Kidney (tissue), 14 donors: ENCODE data around the gene ATCAY. TPM values are rescaled to one million over a fixed set of nuclear protein-coding genes. Genes with fewer than 3 reads are reported as not detected.

Experiments used
- DNase-seq, 5 donors: peaks; one replicate each; pipeline ENCODE4 v3.0.0-alpha.2; 2013 to 2020
- FAIRE-seq: peaks from 2 replicates; lab custom pipeline; 2012; peaks lifted over from hg19 to GRCh38; lab: Jason Lieb, UNC
- H3K27ac ChIP-seq, 2 donors: one replicate each; pipeline ENCODE4 v1.7.0; 2013; ENCODE audit warnings: low read depth in 2 of 2, low read length in 2 of 2, inconsistent platforms in 1 of 2
- H3K27me3 ChIP-seq: one replicate; pipeline ENCODE4 v1.7.1; 2013; ENCODE audit warnings: low read length, inconsistent platforms; ENCODE audit not compliant: control insufficient read depth, insufficient read depth
- H3K36me3 ChIP-seq, 3 donors: one replicate each; pipeline versions ENCODE4 v1.7.0 to v1.7.1; 2013; ENCODE audit warnings: low read length in 3 of 3, control low read depth in 1 of 3, inconsistent platforms in 1 of 3; ENCODE audit not compliant: insufficient read depth in 3 of 3, control insufficient read depth in 2 of 3
- H3K4me1 ChIP-seq, 3 donors: one replicate each; pipeline versions ENCODE4 v1.7.0 to v1.7.1; 2013; ENCODE audit warnings: low read length in 3 of 3, inconsistent platforms in 1 of 3, low read depth in 1 of 3; ENCODE audit not compliant: control insufficient read depth in 2 of 3, insufficient read depth in 2 of 3
- H3K4me3 ChIP-seq, 3 donors: one replicate each; pipeline versions ENCODE4 v1.7.0 to v1.8.1; 2013; ENCODE audit warnings: low read length in 3 of 3, control low read depth in 1 of 3, inconsistent platforms in 1 of 3
- H3K9ac ChIP-seq, 3 donors: one replicate each; pipeline versions ENCODE4 v1.7.0 to v1.7.1; 2013; ENCODE audit warnings: low read length in 3 of 3, control low read depth in 1 of 3, inconsistent platforms in 1 of 3
- H3K9me3 ChIP-seq, 3 donors: one replicate each; pipeline versions ENCODE4 v1.7.0 to v1.7.1; 2013; ENCODE audit warnings: low read length in 3 of 3, control low read depth in 1 of 3, inconsistent platforms in 1 of 3; ENCODE audit not compliant: control insufficient read depth in 2 of 3, insufficient read depth in 1 of 3
- CTCF ChIP-seq: IDR thresholded peaks from 3 replicates; pipeline ENCODE4 v1.5.1; 2012; ENCODE audit warnings: mild to moderate bottlenecking, moderate library complexity, borderline replicate concordance; ENCODE audit not compliant: insufficient read depth; ENCODE audit errors: extremely low read depth
- intact Hi-C: fragments of 100-400 bp; cut with DNase I; formaldehyde crosslinking; loops from one replicate; pipeline ENCODE4 v1.11.1; 2022
- polyA plus RNA-seq: library from polyadenylated mRNA; stranded (reverse); fragments of 350-450 nt; fragmentation: Illumina TruSeq; extraction: RNeasy Lipid Tissue Mini Kit (QIAGEN cat#74804); gene quantifications from one replicate; pipeline ENCODE4 v1.2.3, GENCODE V29; 2014; ENCODE audit warnings: low read depth, low replicate concordance; ENCODE audit not compliant: insufficient read depth
- total RNA-seq: library from RNA; stranded (reverse); fragmentation: NEBNext Ultra II Directional; extraction: Animal tissue kit (Norgen Biotek cat#: 25700); gene quantifications from one replicate; pipeline ENCODE4 v1.2.1, GENCODE V29; 2021
- donor health status: control.
- donor health status: control.
- donor health status: control.
- donor health status: control.
- donor health status: control.
- donor health status: DM: yes; HTN: yes; CAD: no.
- donor health status: Normal renal cell carcinoma (clear cell type).

ATCAY gene
- total and polyA plus RNA-seq, 2 donors from 2014 or later: 0.16 TPM; not detected in 1

- H3K9ac ChIP-seq: no peak overlapping the region
- no peaks in the 10 kb centered on the region for H3K4me1 ChIP-seq
- no peaks in the 10 kb centered on the region for H3K9me3 ChIP-seq
- H3K36me3 ChIP-seq: peaks cover 0 to 27% (median 4%) of the 10 kb centered on the region in 3 donors
- FAIRE-seq: no peak
- no peak for DNase-seq
- no peak for TF ChIP-seq CTCF
- H3K4me3 ChIP-seq: no peak overlapping the region
- intact Hi-C loops: no loop called here
- H3K27me3 ChIP-seq: no peaks in the 10 kb centered on the region
- H3K27ac ChIP-seq: no peak overlapping the region
Measured at GRCh38 chr19:3959766-3960131, 79.3 kb downstream of the ATCAY start.

GRCh38 chr19:3961007-3961406 lies 80.5 kb downstream of the ATCAY start:
- Histone ChIP-seq H3K27ac (no peak overlapping the region), H3K9me3 (no peaks in the 10 kb centered on the region), H3K36me3 (peaks cover 0 to 31% (median 4%) of the 10 kb centered on the region in 3 donors), H3K27me3 (no peaks in the 10 kb centered on the region), H3K4me1 (no peaks in the 10 kb centered on the region), H3K4me3 (no peak overlapping the region), H3K9ac (no peak overlapping the region)
- FAIRE-seq (no peak), DNase-seq (no peak)
- intact Hi-C loops: no loop called here
- no peak for TF ChIP-seq CTCF

GRCh38 chr19:3963458-3964255 lies 83.2 kb downstream of the ATCAY start:
- intact Hi-C loops: no loop called here
- no peaks in the 10 kb centered on the region for H3K9me3 ChIP-seq
- H3K27me3 ChIP-seq: no peaks in the 10 kb centered on the region
- no peak overlapping the region for H3K27ac ChIP-seq
- H3K4me3 ChIP-seq: no peak overlapping the region
- no peaks in the 10 kb centered on the region for H3K4me1 ChIP-seq
- DNase-seq (no peak), FAIRE-seq (no peak)
- TF ChIP-seq CTCF: no peak
- H3K36me3 ChIP-seq: peaks cover 0 to 32% (median 6%) of the 10 kb centered on the region in 3 donors
- no peak overlapping the region for H3K9ac ChIP-seq
